HG03460 (cell line): Measurements from ENCODE around the gene CFAP61.

ENCODE experiments used
- ATAC-seq: cut with Tn5 transposase; IDR thresholded peaks from one replicate; pipeline ENCODE4 v1.9.1; 2021; ENCODE audit not compliant: unreplicated experiment

CFAP61 gene

GRCh38 chr20:20386192-20386591 lies 333.9 kb downstream of the CFAP61 start:
- no peak for ATAC-seq

DNA sequence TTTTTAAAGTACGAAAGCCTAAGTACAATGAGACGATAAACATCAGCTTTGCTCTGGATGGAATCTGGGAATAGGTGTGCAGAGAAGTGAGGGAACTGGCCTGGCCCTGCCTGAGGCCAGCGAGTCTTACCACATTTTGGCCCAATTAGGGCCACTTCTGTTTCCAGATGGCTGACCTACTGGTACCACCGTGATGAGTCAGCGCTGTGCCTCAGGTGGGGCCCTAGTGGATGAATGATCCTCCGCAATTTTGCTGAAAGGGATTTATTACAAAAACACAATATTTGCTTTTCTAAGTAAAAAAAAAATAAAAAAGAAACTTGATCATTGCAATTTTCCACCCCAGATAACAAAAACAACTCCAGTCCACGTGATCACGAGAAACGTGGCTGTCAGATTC lies 338.1 kb downstream of the CFAP61 start:
- no peak for ATAC-seq

- ATAC-seq, result no peak
Measured at GRCh38 chr20:20391115-20391514, 338.8 kb downstream of the CFAP61 start.

DNA sequence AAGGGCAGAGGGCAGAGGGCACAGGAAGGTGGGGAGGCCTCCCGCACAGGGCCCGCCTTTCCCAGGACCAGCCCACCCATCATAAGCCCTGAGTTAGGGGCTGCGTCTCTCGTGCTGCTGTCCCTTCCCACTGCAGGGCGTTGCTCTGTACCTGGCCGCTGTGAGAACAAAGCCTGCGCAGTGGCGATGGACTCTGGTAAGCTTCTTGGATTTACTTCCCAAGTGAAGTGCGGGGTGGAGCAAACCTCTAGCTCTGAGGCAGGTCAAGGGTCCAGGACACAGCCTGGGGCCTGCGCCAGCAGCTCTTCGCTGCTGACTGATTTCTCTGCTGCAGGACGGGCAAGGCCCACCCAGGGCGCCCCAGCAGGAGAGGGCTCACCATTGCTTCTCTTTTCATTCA lies 339.4 kb downstream of the CFAP61 start:
- ATAC-seq, result no peak

DNA sequence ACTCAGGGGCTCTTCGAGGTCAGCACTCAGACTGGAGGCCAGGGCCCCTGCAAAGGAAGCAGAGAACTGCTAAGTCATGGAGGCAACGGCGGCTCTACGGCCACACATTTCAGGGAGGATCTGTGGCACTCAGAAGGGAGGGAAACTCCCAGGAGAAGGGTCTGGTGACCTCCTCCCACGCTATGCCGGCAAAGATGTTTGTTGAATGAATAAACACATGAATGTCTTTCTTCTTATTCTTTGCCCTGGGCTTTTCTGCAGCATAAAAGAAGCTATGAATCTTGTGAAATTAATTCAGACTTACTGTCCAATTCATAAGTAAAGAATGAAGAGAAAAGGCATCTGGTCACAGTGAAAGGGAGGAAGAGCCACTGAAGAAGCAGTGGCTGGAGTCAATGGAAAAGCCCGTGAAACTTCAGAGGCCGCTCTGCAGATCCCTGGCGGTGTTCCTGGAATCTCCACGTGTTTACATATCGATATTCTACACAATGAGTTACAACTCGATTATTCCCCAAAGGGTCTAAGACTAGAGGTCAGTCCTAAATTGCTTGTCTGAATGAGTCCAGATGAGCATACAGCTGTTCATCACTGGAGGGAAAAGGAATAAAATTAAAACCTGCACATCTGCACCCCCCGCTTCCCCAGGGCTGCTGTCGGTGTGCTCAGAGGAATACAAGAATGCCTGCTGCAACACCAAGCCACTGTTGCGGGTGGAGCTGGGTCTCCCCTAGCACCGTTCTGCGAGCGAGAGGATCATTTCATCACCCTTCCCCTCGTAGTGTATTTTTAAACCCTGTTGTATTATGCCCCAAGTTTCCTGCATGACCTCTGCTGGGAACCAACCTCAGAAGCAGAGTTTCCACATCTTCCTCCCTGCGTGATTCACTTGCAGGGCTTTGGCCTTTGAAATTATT lies 341.1 kb downstream of the CFAP61 start:
- ATAC-seq, result no peak

DNA sequence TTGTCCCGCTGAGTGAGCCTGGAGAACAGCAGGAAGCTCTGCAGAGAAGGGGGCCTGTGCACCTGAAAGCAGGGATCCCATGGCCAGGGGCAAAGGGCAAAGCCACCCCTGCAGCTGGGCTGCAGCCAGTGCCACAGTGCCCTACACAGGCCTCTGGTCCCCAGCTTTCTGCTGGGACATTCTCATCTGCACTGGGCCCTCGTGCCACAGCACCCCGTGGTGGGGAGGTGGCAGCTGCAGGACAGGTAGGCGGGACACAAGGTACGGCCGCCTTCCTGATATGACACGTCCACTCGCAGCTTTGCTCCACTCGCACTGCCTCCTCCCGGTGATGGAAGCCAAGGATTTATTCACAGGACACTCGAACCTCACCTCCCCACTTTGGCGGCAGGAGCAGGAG lies 342.8 kb downstream of the CFAP61 start:
- no peak for ATAC-seq

DNA sequence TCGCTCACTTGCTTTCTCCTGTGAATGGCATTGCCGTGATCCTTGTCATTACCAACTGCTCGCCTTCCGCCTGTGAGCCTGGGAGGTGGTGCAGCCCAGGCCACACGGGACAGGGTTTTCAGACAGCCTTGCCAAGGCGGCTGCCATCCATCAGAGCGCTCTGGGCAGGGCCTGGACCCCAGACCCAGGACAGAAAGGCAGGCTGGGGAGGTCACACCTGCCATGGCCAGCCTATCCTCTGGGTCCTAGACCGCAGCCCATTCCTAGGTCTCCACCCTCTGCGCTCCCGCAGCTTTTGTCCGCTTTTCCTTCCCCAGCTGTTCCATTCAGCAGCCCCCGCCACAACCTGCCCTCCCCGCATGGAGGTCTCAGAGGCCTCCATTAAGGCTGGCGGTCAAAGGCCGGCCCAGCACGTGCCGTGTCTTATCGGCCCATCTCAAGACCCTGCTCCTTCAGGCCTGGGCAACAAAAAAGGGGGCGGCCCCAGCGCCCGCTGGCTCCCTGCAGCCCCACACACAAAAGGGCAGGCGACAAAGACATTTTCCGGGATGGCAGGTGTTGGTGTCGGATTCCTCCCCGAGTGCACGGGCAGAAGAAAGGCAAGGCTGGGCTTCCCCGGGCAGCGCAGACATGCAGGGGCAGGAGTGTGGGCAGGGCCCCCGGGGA lies 343.7 kb downstream of the CFAP61 start:
- no peak for ATAC-seq

DNA sequence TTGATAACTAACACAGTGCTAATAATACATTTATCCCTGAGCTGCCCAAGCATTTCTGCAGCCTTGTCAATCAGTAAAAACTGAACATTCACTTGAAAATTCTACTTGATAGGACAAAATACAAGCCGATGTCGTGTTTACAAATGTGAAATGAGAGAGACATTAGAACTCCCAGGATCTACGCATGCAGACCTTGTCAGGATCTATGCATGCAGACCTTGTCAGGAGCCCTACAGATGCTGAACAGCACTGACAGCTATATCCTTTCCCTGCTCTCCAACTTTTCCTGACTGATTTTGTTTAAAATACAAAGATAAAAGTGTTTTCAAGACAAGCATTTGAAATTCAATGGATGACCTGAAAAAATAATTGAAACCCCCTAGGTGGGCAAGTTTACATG lies 344.5 kb downstream of the CFAP61 start:
- no peak for ATAC-seq

DNA sequence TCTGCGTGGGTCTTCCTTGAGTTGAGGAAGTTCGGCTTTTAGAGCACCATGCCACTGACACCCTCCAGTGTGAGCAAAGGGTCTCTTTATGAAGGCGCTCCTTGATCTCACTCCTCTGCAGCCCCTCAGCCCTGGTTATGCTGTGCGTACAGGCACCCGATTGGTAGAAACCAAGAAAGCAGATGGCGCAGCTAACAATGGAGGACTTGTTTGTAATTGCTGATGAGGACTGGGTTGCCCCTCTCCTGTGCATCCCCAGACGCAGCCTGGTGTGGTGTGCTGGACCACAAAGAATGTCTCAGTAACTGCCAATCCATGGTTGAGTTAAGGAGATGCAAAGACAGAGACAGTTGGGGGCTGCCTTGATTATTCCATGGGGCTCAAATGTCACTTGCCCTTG lies 345.8 kb downstream of the CFAP61 start:
- no peak for ATAC-seq

GRCh38 chr20:20399531-20400500 lies 347.5 kb downstream of the CFAP61 start:
- no peak for ATAC-seq

GRCh38 chr20:20401991-20402390 lies 349.7 kb downstream of the CFAP61 start:
- ATAC-seq, result no peak

- no peak for ATAC-seq
Measured at GRCh38 chr20:20404633-20405032, 352.3 kb downstream of the CFAP61 start.

GRCh38 chr20:20405623-20406022 lies 353.3 kb downstream of the CFAP61 start:
- no peak for ATAC-seq

DNA sequence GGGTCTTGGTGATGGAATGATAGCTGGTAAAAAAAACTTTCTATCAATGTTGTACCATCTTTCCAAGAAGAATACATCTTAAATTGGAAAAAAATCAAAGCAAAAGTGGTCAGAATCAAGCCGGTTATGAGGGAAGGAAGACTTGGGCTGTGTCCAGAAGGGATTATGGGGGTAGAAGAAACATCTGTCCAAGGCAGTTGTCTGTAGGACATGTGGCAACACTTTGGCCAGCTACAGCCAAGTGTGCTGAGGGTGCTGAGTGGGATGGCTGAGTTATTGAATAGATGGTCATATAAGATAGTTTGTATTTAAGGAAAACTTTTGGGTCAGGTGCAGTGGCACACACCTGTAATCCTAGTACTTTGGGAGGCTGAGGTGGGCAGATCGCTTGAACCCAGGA lies 354.0 kb downstream of the CFAP61 start:
- no peak for ATAC-seq

DNA sequence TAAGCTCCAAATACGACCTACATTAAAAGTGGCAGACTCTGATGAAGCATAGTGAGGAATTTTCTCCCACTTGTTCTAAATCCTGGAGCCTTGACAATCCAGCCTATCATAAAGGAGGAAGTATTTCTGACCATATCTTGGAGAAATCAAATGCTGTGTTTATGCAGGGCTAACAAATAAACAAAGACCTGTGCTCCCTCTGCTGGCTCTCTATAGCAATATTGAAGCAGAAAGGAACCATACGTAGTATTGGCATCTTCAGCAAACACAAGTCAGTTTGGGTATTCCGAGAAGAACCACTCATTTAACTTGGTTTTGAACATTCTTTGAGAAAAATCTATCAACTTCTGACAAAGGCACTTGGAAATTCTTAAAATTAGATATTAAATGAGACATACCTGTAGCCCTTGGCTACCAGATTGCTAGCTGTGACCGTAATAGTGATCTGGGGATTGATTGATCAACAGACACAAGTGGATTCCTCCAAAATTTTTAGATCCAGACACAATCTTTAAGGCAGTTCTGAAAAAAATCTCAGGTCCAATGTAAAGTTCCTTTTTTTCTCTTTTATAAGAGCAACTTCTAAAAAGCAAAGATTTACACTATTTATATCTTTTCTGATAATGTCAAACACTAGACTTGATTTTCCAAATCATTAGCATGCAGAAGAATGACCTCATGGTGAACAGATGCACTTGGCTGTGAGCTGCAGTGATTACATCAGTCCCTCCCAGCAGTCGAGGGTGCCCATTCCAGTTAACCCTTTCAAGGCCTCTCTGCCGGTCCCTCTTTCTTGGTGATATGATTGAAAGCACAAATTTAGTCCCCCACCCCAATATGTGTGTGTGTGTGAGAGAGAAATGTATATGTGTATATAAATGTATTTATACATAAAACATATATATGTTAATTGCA lies 355.8 kb downstream of the CFAP61 start:
- ATAC-seq, result no peak

GRCh38 chr20:20409331-20409730 lies 357.0 kb downstream of the CFAP61 start:
- ATAC-seq, result no peak
